ENCODE data around the gene UNKL. TPM values are rescaled to one million over a fixed set of nuclear protein-coding genes. Genes with fewer than 3 reads are reported as not detected.

UNKL gene, protein sequence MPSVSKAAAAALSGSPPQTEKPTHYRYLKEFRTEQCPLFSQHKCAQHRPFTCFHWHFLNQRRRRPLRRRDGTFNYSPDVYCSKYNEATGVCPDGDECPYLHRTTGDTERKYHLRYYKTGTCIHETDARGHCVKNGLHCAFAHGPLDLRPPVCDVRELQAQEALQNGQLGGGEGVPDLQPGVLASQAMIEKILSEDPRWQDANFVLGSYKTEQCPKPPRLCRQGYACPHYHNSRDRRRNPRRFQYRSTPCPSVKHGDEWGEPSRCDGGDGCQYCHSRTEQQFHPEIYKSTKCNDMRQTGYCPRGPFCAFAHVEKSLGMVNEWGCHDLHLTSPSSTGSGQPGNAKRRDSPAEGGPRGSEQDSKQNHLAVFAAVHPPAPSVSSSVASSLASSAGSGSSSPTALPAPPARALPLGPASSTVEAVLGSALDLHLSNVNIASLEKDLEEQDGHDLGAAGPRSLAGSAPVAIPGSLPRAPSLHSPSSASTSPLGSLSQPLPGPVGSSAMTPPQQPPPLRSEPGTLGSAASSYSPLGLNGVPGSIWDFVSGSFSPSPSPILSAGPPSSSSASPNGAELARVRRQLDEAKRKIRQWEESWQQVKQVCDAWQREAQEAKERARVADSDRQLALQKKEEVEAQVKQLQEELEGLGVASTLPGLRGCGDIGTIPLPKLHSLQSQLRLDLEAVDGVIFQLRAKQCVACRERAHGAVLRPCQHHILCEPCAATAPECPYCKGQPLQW
- total RNA-seq (10 to 100 TPM; 13.2 to 15.0 TPM), polyA plus RNA-seq (ENCODE audit: insufficient read length in 2 of 2) (10 to 100 TPM; 23.2 to 32.5 TPM)
- long read RNA-seq, donor 1, partial matches to known transcripts, result 0 of 1 reads
- long read RNA-seq, donor 1, other reads (novel, unspliced or antisense), result 0 of 1 reads
- long read RNA-seq, donor 2, result 0 reads
- long read RNA-seq, donor 3, result 0 reads
- long read RNA-seq, donor 4, partial matches to known transcripts, result 412 of 418 reads
- long read RNA-seq, donor 4, other reads (novel, unspliced or antisense), result 5 of 418 reads

DNA sequence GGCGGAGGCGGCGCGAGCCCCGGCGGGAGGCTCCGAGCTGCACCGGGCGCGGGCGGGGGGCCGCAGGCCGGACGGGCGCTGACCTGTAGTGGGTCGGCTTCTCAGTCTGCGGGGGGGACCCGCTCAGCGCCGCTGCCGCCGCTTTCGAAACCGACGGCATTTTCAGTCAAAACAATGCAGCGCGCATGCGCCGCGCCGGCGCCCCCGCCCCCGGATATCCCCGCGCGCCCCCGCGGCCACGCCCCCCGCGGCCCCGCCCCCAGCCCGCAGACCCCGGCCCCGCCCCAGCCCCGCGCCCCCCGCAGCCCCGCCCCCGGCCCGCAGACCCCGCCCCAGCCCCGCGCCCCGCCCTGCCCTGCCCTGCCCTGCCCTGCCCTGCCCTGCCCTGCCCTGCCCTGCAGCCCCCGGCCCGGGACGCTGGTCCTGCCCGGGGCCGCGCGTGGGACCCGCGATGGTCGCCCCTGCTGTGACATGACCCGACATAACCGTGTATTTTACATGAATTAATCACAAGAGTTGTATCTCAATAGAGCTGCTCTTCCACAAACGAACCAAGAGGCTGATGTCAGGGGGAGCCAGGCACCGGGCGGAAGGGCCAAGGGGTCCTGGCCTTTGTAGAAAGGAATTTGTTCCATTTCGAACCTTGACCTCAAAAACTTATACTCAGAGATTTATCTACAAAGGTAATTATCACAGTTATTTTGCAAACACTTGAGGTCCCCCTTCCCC lies at the start of gene UNKL:
TSS of gene UNKL (minus strand) at position 173 of the 729 bp plus-strand sequence. CDS start at position 160, 13 bp downstream.
- Histone ChIP-seq H3K27me3 (ENCODE audit: control insufficient read depth, insufficient read depth, low read length) (no peaks in the 10 kb centered on the region), H3K36me3 (ENCODE audit: control insufficient read depth, insufficient read depth, low read length) (peaks cover 28% of the 10 kb centered on the region), H3K9me3 (ENCODE audit: control insufficient read depth, insufficient read depth, low read length) (no peaks in the 10 kb centered on the region), H3K27ac (ENCODE audit: low read depth, low read length) (peak within 1 kb of the TSS; percentile 54), H3K4me3 (ENCODE audit: low read depth, low read length) (peak within 1 kb of the TSS; percentile 60), H3K4me1 (ENCODE audit: control insufficient read depth, insufficient read depth, low read length) (peaks cover 31% of the 10 kb centered on the region)
- 0% methylated on average over 61 of the region's 72 CpGs for WGBS (ENCODE audit: insufficient coverage)
- DNase-seq (ENCODE audit: low read depth in 4 of 6, low spot score in 6 of 6), result peak in 5 of 6 donors; percentile 26 to 87 (median 52)

DNA sequence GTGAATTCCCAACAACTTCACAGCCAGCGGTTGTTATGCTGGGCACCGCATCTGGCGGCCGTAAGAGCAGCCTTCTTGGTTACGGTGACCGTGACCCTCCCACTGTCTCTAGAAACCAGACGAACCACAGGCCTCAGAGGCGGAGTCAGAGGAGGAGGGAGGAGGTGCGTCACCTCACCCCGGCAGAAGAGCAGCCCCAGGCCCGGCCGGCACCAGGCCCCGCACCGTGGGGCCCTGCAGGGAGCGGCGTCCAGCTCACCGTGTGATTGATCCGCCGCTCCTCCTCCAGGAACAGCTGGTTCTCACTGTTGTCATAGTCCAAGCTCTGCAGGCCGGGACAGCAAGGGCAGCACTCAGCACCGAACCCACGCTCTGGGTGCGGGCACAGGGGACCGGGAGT lies 46.6 kb upstream of the UNKL start:
- Histone ChIP-seq H3K4me3 (ENCODE audit: low read depth, low read length) (no peak overlapping the region), H3K27ac (ENCODE audit: low read depth, low read length) (no peak overlapping the region), H3K9me3 (ENCODE audit: control insufficient read depth, insufficient read depth, low read length) (no peaks in the 10 kb centered on the region), H3K27me3 (ENCODE audit: control insufficient read depth, insufficient read depth, low read length) (no peaks in the 10 kb centered on the region), H3K36me3 (ENCODE audit: control insufficient read depth, insufficient read depth, low read length) (peaks cover 82% of the 10 kb centered on the region), H3K4me1 (ENCODE audit: control insufficient read depth, insufficient read depth, low read length) (no peaks in the 10 kb centered on the region)
- DNase-seq (ENCODE audit: low read depth in 4 of 6, low spot score in 6 of 6), result no peak
- WGBS (ENCODE audit: insufficient coverage), result 86% methylated on average over 18 of the region's 24 CpGs

DNA sequence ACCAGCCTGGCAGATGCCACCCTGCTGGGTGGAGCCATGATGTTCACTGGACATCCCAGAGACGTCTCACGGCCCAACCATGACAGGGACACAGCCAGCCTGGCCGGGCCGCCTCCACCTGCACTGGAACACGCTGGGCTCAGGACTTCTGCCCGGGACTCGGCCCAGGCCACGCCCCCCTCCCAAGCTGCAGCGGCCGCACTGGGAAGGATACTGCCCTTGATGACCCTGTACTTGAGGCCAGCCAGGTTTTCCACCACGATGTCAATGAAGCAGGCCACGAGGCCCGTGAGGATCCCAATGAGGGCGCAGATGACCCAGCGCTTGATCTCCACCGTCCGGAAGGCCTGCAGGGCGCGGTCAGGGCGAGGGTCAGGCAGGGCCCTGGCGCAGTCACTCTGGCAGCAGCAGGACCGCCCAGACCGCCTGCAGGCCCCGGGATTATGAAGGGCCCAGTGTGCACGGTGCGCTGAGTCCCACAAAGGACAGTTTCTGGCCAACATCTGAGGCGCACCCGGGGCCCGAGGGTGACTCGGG lies 46.2 kb upstream of the UNKL start:
- DNase-seq (ENCODE audit: low read depth in 4 of 6, low spot score in 6 of 6), result no peak
- no peaks in the 10 kb centered on the region for H3K4me1 ChIP-seq (ENCODE audit: control insufficient read depth, insufficient read depth, low read length)
- WGBS (ENCODE audit: insufficient coverage), result 93% methylated on average over 30 of the region's 30 CpGs
- no peaks in the 10 kb centered on the region for H3K9me3 ChIP-seq (ENCODE audit: control insufficient read depth, insufficient read depth, low read length)
- peaks cover 82% of the 10 kb centered on the region for H3K36me3 ChIP-seq (ENCODE audit: control insufficient read depth, insufficient read depth, low read length)
- no peak overlapping the region for H3K4me3 ChIP-seq (ENCODE audit: low read depth, low read length)
- H3K27ac ChIP-seq (ENCODE audit: low read depth, low read length), result no peak overlapping the region
- H3K27me3 ChIP-seq (ENCODE audit: control insufficient read depth, insufficient read depth, low read length), result no peaks in the 10 kb centered on the region

- no peaks in the 10 kb centered on the region for H3K27me3 ChIP-seq (ENCODE audit: control insufficient read depth, insufficient read depth, low read length)
- DNase-seq (ENCODE audit: low read depth in 4 of 6, low spot score in 6 of 6), result no peak
- peaks cover 82% of the 10 kb centered on the region for H3K36me3 ChIP-seq (ENCODE audit: control insufficient read depth, insufficient read depth, low read length)
- H3K4me1 ChIP-seq (ENCODE audit: control insufficient read depth, insufficient read depth, low read length), result no peaks in the 10 kb centered on the region
- 82% methylated on average over 7 of the region's 10 CpGs for WGBS (ENCODE audit: insufficient coverage)
- no peak overlapping the region for H3K27ac ChIP-seq (ENCODE audit: low read depth, low read length)
- no peaks in the 10 kb centered on the region for H3K9me3 ChIP-seq (ENCODE audit: control insufficient read depth, insufficient read depth, low read length)
- H3K4me3 ChIP-seq (ENCODE audit: low read depth, low read length), result no peak overlapping the region
Measured at GRCh38 chr16:1459967-1460366, 45.5 kb upstream of the UNKL start.

DNA sequence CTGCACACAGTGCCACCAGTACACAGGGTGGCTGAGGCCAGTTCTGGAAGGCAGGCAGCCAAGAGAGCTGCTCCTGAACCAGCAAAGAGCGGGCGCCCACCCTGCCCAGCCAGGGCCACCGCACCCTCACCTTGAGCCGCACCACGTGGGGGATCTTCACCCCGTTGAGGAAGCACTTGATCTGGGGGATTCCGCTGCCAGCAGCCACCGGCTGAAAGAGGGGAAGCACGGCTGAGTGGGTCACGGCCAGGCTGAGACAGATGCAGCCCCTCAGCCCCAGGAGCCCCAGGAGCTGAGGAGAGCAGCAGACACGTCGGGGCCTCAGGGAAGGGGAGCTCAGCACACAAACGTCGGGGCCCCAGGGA lies 44.5 kb upstream of the UNKL start:
- 86% methylated on average over 14 of the region's 14 CpGs for WGBS (ENCODE audit: insufficient coverage)

GRCh38 chr16:1458336-1458976 lies 44.0 kb upstream of the UNKL start:
- 94% methylated on average over 24 of the region's 26 CpGs for WGBS (ENCODE audit: insufficient coverage)
- Histone ChIP-seq H3K27ac (ENCODE audit: low read depth, low read length) (no peak overlapping the region), H3K4me3 (ENCODE audit: low read depth, low read length) (no peak overlapping the region), H3K4me1 (ENCODE audit: control insufficient read depth, insufficient read depth, low read length) (no peaks in the 10 kb centered on the region), H3K9me3 (ENCODE audit: control insufficient read depth, insufficient read depth, low read length) (no peaks in the 10 kb centered on the region), H3K27me3 (ENCODE audit: control insufficient read depth, insufficient read depth, low read length) (no peaks in the 10 kb centered on the region), H3K36me3 (ENCODE audit: control insufficient read depth, insufficient read depth, low read length) (peaks cover 88% of the 10 kb centered on the region)
- no peak for DNase-seq (ENCODE audit: low read depth in 4 of 6, low spot score in 6 of 6)

More for the DNA sequence above, 44.5 kb upstream of the UNKL start:
- H3K4me1 ChIP-seq (ENCODE audit: control insufficient read depth, insufficient read depth, low read length), result no peaks in the 10 kb centered on the region
- H3K9me3 ChIP-seq (ENCODE audit: control insufficient read depth, insufficient read depth, low read length), result no peaks in the 10 kb centered on the region
- H3K27ac ChIP-seq (ENCODE audit: low read depth, low read length), result no peak overlapping the region
- peaks cover 83% of the 10 kb centered on the region for H3K36me3 ChIP-seq (ENCODE audit: control insufficient read depth, insufficient read depth, low read length)
- no peak overlapping the region for H3K4me3 ChIP-seq (ENCODE audit: low read depth, low read length)
- H3K27me3 ChIP-seq (ENCODE audit: control insufficient read depth, insufficient read depth, low read length), result no peaks in the 10 kb centered on the region
- no peak for DNase-seq (ENCODE audit: low read depth in 4 of 6, low spot score in 6 of 6)

DNA sequence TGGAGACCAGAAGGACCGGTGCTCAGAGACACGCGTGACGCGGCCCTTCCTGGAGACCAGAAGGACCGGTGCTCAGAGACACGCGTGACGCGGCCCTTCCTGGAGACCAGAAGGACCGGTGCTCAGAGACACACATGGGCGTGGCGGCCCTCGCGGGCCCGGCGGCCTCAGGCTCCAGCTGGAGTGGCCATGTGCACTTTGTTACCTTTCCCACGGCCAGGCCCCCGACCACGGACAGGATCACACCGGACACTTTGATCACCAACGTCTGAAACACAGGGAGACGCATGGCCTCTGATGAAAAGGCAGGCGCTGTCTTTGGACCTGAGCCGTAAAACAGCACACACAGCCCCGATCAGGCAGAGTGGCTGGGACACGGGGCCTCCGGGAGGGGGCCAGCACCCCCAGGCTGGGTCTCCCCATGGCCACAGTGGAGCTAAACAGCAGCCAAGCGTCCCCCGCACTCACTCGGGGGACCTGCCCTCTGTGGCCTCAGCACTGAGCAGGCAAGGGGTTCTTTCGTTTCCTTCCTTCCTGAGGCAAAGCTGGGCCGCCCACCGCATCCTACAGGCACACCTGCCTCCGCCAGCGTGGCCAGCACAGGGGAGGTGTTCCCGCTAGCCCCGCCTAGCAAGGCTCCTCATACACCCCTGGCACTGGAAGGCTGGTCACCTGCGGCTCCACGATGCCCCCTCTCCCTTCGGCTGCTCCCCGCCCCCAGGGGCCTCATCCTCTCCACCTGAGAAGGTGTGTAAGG lies 43.2 kb upstream of the UNKL start:
- DNase-seq (ENCODE audit: low read depth in 4 of 6, low spot score in 6 of 6), result no peak
- no peaks in the 10 kb centered on the region for H3K9me3 ChIP-seq (ENCODE audit: control insufficient read depth, insufficient read depth, low read length)
- 94% methylated on average over 36 of the region's 42 CpGs for WGBS (ENCODE audit: insufficient coverage)
- H3K36me3 ChIP-seq (ENCODE audit: control insufficient read depth, insufficient read depth, low read length), result peaks cover 92% of the 10 kb centered on the region
- no peaks in the 10 kb centered on the region for H3K27me3 ChIP-seq (ENCODE audit: control insufficient read depth, insufficient read depth, low read length)
- H3K4me3 ChIP-seq (ENCODE audit: low read depth, low read length), result no peak overlapping the region
- no peaks in the 10 kb centered on the region for H3K4me1 ChIP-seq (ENCODE audit: control insufficient read depth, insufficient read depth, low read length)
- no peak overlapping the region for H3K27ac ChIP-seq (ENCODE audit: low read depth, low read length)

DNA sequence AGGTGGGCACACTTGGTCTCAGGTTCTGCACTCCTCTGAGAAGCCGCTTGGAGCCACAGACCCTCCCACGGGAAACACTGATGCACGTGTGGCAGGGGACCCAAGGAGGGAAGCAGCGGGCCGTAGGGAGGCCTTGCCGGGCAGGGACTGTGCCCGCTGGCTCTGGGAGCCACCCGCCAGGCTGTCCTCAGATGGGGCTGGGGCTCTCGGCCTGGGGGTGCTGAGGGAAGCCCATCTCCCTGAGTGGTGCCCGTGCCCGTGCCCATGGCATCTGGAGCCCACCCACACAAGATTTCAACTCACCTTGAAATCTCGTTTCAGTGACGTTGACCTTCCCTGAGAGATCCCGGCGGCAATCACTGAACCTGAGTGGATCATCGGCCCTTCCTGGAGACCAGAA lies 42.4 kb upstream of the UNKL start:
- WGBS (ENCODE audit: insufficient coverage), result 90% methylated on average over 14 of the region's 16 CpGs
- Histone ChIP-seq H3K4me3 (ENCODE audit: low read depth, low read length) (no peak overlapping the region), H3K9me3 (ENCODE audit: control insufficient read depth, insufficient read depth, low read length) (no peaks in the 10 kb centered on the region), H3K4me1 (ENCODE audit: control insufficient read depth, insufficient read depth, low read length) (no peaks in the 10 kb centered on the region), H3K36me3 (ENCODE audit: control insufficient read depth, insufficient read depth, low read length) (peaks cover 98% of the 10 kb centered on the region), H3K27ac (ENCODE audit: low read depth, low read length) (no peak overlapping the region), H3K27me3 (ENCODE audit: control insufficient read depth, insufficient read depth, low read length) (no peaks in the 10 kb centered on the region)
- DNase-seq (ENCODE audit: low read depth in 4 of 6, low spot score in 6 of 6), result no peak

All from spinal cord (tissue), 10 donors.